Left kidney (tissue), 8 donors: ENCODE measurements around the gene SLC26A5. TPM values are rescaled to one million over a fixed set of nuclear protein-coding genes. Genes with fewer than 3 reads are reported as not detected.
"Not testable (repeated sequence)": the region's sequence is repeated elsewhere in the genome, so short reads cannot be mapped to it uniquely, and the experiment has no call there.

Source experiments
- DNase-seq: peaks from one replicate; pipeline ENCODE4 v3.0.0-alpha.2; 2013
- long read RNA-seq, 8 donors: transcript quantifications; one replicate each; lab custom pipeline, GENCODE V29; 2026
- polyA plus RNA-seq: library from polyadenylated mRNA; unstranded; fragments of 120-200 nt; gene quantifications from one replicate; pipeline ENCODE4 v1.2.1, GENCODE V29; 2013; ENCODE audit not compliant: insufficient read length

The SLC26A5 gene, protein sequence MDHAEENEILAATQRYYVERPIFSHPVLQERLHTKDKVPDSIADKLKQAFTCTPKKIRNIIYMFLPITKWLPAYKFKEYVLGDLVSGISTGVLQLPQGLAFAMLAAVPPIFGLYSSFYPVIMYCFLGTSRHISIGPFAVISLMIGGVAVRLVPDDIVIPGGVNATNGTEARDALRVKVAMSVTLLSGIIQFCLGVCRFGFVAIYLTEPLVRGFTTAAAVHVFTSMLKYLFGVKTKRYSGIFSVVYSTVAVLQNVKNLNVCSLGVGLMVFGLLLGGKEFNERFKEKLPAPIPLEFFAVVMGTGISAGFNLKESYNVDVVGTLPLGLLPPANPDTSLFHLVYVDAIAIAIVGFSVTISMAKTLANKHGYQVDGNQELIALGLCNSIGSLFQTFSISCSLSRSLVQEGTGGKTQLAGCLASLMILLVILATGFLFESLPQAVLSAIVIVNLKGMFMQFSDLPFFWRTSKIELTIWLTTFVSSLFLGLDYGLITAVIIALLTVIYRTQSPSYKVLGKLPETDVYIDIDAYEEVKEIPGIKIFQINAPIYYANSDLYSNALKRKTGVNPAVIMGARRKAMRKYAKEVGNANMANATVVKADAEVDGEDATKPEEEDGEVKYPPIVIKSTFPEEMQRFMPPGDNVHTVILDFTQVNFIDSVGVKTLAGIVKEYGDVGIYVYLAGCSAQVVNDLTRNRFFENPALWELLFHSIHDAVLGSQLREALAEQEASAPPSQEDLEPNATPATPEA
- polyA plus RNA-seq: 0.75 TPM
- long read RNA-seq, donor 1: 0 reads
- long read RNA-seq, donor 2: 0 reads
- long read RNA-seq, donor 3: 0 reads
- long read RNA-seq, donor 4: 0 reads
- long read RNA-seq, donor 5: 0 reads
- long read RNA-seq, donor 6, partial matches to known transcripts: 190 of 190 reads
- long read RNA-seq, donor 6, other reads (novel, unspliced or antisense): 0 of 190 reads
- long read RNA-seq, donor 7: 0 reads
- long read RNA-seq, donor 8, partial matches to known transcripts: 25 of 60 reads
- long read RNA-seq, donor 8, other reads (novel, unspliced or antisense): 35 of 60 reads

DNA sequence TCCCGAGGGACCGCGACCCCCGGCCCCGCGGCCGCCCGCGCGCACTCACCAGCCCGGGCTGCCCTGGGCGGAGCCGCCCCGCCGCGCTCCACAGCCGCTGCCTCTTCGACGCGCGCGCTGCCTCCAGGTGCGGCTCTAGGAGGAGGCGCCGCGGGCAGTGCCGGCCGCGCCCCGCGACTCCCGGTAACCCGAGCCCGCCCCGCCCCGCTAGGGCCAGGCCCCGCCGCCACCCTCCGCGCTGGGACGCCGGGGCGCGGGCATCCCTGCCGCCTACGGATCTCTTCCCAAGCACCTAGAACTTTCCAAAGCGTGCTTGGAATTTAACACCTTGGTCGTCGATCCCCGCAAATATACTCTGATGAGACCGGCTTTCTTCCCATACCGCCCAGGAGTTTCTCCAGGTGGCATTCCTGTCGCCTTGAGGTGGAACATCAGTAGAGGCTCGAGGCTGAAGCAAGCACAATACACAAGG lies at the start of gene SLC26A5:
TSS of gene SLC26A5 (minus strand) at position 159 of the 472 bp plus-strand sequence. CDS start 24,693 bp downstream, outside the sequence.
- DNase-seq: no peak

DNA sequence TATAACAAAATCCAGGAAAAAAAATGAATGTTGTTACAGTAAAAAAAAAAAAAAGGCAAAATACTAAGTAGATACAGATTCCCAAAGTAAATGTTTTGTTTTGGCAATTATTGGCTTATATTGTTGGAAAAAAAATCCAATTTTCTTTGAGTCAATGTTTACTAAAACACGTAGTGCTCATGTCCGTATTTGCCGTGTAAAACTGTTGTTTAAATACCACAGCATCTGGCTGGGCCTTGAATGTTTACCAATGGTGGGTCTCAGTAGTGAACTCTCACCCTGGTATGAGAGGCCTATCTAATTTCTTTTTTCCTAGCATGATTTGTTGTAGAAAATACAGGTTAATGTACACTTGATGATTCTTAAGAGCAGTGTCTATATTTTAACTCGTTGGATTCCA lies 41.4 kb upstream of the SLC26A5 start:
- no peak for DNase-seq

DNA sequence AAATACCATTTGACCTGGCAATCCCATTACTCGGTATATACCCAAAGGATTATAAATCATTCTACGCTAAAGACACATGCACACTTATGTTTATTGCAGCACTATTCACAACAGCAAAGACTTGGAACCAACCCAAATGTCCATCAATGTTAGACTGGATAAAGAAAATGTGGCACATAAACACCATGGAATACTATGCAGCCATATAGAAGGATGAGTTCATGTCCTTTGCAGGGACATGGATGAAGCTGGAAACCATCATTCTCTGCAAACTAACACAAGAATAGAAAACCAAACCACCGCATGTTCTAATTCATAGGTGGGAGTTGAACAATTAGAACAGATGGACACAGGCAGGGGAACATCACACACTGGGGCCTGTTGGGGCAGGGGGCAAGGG lies 40.9 kb upstream of the SLC26A5 start:
- not testable (repeated sequence) for DNase-seq

DNA sequence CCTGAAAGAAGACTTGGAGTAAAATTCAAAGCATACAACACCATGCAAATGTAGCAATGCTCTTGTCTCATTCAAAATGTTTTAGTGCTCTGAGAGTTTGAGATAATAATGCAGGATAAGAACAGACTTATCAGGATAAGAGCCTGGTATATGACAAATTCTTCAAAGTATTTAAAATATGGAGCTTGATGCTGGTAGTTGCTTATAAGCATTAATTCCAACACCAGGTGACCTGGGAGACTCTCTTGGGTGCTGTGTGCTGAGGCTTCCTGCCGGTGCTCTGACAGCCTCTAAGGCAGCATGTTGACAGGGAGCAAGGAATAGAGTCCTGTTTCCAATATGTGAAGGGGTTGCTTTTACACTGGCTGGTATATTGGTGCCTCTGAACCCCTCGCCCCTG lies 34.8 kb upstream of the SLC26A5 start:
- DNase-seq: no peak

DNA sequence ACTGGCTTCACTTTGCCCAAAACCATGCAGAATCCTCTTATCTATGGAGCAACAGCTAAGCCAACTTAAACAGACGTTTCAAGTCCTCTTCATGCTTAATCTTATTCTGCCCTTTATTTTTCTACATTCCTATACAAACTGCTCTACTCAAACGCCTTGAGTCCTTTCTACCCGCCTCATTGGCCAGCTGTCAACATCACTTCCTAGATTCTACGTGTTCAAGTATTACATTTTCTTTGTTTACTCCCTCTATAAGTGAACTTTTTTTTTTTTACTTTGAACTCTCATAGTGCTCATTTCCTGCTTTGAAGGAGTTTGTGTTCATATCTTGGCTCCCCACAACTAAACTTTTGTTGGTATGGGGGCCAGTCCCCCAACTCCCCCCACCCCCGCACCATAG lies 28.9 kb upstream of the SLC26A5 start:
- DNase-seq: no peak

DNA sequence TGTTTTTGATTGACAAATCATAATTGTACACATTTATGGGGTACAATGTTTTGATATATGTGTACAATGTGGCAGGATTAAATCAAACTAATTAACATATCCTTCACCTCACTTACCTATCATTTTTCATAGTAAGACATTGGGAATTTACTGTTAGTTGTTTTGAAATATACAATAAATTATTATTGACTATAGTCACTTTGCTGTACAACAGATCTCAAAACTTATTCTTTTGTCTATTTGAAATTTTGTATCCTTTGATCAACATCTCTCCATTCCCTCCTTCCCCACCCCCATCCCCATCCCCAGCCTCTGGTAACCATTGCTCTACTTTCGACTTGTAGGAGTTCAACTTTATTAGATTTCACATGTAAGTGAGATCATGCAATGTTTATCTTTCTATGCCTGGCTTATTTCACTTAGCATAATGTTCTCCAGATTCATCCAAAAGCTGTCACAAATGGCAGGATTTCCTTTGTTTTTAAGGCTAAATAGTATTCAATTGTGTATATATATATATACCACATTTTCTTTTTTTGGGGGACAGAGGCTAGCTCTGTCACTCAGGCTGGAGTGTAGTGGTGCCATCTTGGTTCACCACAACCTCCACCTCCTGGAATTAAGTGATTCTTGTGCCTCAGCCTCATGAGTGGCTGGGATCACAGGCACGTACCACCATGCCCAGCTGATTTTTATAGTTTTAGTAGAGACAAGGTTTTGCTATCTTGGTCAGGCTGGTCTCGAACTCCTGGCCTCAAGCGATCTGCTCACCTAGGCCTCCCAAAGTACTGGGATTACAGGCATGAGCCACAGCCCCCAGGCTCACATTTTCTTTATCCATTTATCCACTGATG lies 23.3 kb upstream of the SLC26A5 start:
- DNase-seq: no peak

DNA sequence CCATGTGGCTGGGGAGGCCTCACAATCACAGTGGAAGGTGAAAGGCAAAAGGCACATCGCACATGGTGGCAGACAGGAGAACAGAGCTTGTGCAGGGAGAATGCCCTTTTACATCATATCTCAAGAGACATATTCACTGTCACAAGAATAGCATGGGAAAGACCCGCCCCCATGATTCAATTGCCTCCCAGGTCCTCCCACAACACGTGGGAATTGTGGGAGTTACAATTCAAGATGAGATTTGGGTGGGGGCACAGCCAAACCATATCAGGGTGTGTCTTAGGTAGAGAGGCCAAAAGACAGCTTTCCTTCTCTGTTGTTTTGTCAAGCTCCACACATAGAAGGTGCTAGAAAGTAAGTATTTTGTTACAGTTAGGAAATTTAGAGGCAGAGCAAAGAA lies 20.8 kb upstream of the SLC26A5 start:
- DNase-seq: no peak

DNA sequence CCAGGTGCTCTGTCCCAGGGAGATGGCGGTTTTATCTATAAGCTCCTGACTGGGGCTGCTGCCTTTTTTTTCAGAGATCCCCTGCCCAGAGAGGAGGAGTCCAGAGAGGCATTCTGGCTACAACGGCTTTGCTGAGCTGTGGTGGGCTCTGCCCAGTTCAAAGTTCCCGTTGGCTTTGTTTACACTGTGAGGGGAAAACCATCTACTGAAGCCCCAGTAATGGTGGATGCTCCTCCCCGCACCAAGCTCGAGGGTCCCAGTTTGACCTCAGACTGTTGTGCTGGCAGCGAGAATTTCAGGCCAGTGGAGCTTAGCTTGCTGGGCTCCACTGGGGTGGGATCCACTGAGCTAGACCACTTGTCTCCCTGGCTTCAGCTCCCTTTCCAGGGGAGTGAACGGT lies 16.4 kb upstream of the SLC26A5 start:
- DNase-seq: no peak

DNA sequence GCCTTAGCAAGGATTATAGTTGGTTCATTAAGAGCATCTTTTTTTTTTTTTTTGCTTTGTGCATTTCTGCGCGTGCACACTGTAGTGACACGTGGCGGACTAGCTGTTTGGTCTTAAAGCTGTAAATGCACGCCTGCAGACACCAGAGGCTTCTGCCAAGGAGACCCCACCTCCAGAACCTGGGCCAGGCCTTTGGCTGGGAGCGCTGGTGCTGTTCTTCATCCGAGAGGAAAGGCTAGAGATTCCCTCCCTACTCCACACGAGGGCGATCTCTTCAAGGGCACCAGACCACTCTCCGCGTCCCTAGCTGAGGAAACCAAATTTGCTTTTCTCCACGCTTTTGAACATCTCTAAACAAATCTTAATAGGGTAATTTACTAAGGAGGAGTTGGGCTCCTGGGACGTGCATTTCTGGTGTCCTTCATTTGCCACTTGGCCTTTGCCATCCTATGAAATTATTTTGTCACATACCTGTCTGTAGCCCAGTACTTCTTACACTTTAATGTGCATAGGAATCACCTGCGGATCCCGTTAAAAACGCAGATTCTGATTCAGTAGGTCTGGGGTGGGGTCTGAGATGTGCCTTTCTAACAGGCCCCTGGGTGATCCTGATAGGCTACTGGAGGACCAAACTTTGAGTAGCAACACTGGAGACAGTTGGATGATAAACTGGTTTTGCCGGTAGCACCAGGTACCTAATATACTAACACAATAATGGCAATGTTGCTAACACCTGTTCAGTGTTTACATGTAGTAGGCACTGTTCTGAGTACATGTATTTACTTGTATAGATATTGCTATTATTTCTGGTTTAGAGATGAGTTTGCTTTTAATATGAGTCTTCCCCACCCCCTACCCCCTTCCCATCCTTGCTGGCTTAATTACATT lies 1.3 kb upstream of the SLC26A5 start:
- peak; percentile 37 for DNase-seq

DNA sequence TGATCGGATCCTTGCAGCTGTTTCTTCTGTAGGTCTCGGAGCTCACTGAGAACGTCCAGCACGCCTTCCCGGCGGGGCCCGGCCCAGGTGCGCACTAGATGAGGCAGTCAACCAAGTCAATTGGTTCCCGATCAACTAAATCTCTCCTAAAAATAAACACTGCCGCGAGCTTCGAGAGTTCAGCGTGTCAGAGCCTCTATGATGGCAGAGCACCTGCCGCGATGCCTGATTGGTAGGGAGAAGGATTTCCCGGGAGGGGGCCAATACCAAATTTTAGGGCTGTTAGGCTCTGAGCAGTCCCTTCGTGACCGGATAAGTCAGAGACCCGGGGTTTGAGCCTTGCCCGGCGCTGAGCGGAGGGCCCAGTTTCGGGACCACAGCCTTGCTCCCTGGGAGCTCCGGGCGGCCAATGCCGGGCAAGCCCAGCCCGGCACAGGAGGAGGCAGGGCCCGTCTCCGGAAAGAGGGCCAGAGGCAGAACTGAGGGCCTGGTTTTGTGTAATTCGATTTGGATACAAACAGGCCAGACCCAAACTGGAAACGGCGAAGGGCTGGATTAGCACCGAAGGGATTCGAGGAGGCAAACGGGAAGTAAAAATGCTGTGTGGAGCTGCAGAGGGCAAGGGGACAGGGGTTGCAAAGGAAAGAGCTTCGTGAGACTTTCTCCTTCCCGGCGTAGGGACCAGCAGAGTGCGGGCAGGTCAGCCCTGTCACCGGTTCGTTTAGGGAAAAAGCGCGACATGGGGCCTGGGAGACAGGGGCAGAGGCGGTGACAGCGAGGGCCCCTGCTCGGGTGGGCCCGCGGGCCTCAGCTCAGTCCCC lies 569 bp downstream of the SLC26A5 start:
- no peak for DNase-seq

DNA sequence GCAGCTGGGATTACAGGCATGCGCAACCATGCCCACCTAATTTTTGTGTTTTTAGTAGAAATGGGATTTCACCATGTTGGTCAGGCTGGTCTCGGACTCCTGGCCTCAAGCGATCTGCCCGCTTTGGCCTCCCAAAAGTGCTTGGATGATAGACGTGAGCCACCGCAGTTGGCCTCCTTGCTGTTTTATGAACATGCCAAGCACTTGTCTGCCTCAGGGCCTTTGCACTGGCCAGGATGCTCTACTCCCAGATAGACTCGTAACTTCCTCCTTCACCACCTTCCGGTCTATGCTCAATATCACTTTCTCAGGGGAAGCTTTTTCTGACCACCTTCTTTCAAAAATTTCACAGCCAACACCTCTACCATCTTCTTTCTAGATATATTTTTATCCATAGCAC lies 6.3 kb downstream of the SLC26A5 start:
- DNase-seq: no peak

DNA sequence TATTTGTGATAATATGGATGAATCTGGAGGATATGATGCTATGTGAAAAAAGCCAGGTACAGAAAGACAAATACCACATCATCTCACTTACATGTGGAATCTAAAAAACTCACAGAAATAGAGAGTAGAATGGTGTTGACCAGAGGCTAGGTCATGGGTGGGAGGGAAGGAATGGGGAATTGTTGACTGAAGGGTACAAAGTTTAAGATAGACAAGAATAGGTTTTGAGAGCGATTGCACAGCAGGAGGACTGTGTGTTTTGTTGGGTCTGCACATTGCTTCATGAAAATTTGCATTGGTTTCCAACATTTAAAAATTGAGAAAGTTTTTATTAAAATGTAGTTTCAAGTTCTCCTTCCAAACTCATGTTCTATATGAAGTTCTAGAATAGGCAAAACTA lies 8.4 kb downstream of the SLC26A5 start:
- DNase-seq: no peak

DNA sequence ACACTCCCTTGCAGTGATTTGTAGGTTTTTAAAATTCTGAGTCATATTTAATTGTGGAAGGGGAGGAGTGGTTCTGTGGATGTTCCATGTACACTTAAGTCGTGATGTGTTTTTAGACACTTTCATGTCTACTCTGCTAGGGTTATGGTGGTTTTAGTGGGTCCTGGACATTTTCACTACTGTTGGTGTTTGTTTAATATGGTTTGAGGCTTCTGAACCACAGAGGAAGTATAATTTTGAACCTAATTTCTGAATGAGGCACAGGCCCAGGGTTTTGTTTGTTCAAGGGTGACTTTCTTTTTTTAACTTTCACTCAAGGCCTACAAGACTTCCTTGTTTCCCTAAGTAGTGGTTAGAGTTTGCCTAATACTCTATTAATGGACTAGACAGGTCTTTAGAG lies 13.3 kb downstream of the SLC26A5 start:
- no peak for DNase-seq

DNA sequence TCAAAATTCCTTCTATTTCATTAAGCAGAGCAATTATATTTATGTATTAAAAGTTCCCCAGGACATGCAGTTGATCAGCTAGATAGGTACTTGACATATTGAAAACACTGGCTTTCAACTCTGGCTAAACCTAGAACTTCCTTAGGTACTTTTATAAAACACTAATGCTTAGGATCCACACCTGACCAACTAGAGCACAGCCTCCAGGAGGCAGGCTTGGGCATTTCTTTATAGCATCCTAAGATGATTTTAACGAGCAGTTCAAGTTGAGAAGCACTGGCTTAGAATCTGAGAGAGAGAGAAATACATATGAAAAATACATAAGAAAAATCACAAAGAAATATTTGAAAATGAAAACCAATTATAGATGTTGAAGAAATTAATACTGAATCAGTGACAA lies 20.8 kb downstream of the SLC26A5 start:
- no peak for DNase-seq

DNA sequence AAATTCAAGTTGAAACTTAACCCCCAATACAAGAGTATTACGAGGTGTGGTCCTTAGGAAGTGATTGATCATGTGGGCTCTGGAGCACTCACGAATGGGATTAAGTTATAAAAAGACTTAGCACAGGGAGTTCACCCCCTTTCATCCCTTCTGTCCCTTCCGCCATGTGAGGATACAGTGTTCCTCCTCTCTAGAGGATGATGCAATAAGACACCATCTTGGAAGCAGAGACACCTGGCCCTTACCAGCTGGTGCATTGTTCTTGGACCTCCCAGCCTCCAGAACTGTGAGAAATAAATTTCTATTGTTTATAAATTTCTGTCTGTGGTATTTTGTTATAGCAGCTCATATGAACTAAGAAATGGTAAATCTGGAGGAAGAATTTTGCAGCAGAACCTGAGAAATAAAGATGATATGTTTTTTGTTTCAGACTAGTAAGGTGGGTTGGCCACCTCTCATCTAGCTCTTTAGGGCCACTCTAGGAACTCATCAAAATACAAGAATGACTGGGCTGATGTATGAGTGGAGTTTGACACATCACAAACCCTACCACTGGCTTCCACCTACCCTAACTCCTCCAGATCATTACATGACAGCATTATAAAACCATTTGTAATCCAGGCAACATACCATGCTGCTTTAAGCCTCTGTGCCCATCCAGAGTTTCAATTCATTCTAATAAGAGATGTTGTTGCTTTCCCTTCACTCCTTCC lies 22.4 kb downstream of the SLC26A5 start:
- no peak for DNase-seq

DNA sequence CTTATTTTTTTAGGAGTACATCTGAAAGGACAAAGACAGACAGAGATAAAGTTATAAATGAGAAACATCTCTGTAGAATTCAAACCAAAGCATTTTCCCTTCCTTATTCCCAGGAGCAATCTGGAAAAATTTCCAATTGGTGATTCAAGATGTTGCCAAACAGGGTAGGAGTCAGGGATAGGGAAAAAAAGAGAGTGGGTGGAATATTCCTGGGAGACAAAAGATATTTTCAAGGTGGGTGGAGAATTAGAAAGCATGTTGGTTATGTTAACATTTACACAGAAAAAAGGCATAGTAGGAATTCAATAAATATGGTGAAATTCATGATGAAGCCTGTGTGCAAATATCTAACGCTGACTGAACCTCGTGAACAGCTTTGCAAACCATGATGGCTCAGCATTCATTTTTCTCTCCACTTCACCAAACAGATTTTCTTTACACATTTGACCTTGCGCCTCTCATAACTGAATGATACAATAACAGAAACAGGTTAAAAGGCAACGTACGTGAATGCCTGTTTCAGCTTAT lies 25.1 kb downstream of the SLC26A5 start:
- no peak for DNase-seq

DNA sequence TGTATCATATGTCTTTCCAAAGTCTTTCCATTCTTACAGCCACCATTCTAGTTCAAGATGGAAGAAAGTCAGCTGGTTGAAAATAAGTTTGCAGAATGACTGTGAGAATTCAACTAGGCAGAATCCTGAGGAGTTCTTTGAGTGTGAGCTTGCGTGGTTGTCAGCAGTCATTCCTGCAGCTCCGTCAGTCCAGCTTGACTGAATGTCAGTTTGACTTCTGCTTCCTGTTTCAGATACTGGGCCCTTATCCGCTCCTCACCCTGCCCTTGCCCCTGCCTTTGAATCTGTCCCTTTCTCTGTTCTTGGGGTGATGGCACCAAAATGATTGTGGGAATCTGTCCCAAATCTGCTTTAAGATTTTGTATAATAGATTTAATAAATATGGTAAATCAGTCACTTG lies 27.8 kb downstream of the SLC26A5 start:
- no peak for DNase-seq

DNA sequence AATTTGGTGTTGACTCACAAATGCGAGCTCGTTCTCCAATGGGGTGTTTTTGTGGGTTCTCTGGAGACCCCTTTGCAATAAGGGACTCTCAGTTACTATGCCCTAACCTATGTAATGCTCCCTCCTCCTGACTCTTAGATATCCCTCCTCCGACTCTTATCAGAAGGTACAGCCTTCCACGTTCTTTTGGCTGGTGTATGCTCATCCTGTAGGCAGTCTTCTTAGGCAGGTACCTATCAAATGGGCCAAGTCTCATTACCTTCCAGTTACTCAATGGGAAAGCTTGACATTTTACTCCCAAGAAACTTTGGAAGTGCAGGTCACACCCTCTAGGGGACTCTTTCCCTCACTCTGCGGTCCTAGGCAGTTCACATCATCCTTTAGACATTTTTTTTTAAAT lies 32.6 kb downstream of the SLC26A5 start:
- no peak for DNase-seq

DNA sequence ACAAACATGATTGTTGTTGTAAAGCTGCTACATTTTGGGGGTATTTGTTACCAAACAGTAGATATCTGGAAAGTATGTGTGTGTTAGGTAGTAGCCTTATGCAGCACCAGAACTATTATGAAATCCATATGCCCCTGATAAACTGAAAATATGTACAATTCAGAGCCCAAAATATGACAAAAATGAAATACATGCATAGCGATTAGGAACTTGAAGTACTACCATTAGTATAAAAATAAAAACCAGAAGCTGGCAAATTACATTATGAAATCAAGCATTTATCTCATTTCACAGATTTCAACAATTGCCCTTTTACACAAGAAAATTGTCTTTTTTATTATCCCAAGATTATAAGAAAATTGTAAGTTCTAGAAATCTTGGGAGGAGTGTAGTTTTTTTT lies 33.9 kb downstream of the SLC26A5 start:
- DNase-seq: no peak
